HCT116 (cell line): ENCODE measurements around the gene PPP2R2D. TPM values are rescaled to one million over a fixed set of nuclear protein-coding genes. Genes with fewer than 3 reads are reported as not detected.

Experiments
- ATAC-seq: fragments of 200-7000 bp; cut with Tn5 transposase; 2 replicates; pipeline ENCODE4 v1.9.1; 2020; ENCODE audit warnings: mild to moderate bottlenecking, moderate library complexity
- BruUV-seq: library from RNA; stranded (reverse); fragments of 400-500 nt; replicated peaks from 2 replicates; lab custom pipeline; 2021; lab: Mats Ljungman, UMichigan
- CTCF ChIA-PET: fragments of 300-600 bp; sonication (Branson Sonifier 250); formaldehyde crosslinking; loops from one replicate; lab custom pipeline; 2021; ENCODE audit warnings: antibody characterized with exemption; lab: Charles Lee
- POLR2A ChIA-PET: fragments of 300-600, 350-600 bp; sonication (Branson Sonifier 250); formaldehyde crosslinking; loops from one replicate; lab custom pipeline; 2021; ENCODE audit warnings: antibody characterized with exemption; lab: Charles Lee
- RAD21 ChIA-PET, 2 experiments: fragments of 300-600 bp; sonication (Branson Sonifier 250); formaldehyde crosslinking; loops; one replicate each; lab custom pipeline; 2023; ENCODE audit warnings: low total read pairs in 2 of 2; ENCODE audit not compliant: uncharacterized antibody in 2 of 2, unreplicated experiment in 2 of 2, low non-redundant PET in 1 of 2; lab: Charles Lee
- DNase-seq: peaks from one replicate; pipeline ENCODE4 v3.0.0-alpha.2; 2010; ENCODE audit warnings: low read depth, low spot score
- H2AFZ ChIP-seq: fragments of 200-600 bp; shearing (Covaris generic), sonication (generic); 2 replicates; pipeline ENCODE4 v1.6.1; 2017; ENCODE audit warnings: low read depth, mixed run types, mixed read lengths, antibody characterized with exemption, low read length; ENCODE audit not compliant: poor library complexity, severe bottlenecking
- H3K27ac ChIP-seq: 2 replicates; pipeline ENCODE4 v1.5.1; 2012; ENCODE audit warnings: low read depth, low read length
- H3K27me3 ChIP-seq: fragments of 200-600 bp; sonication (generic); 2 replicates; pipeline ENCODE4 v1.6.1; 2016; ENCODE audit warnings: mixed run types, low read length, mixed read lengths; ENCODE audit not compliant: insufficient read depth
- H3K36me3 ChIP-seq, 2 experiments: fragments of 200-500 bp in 1 of 2; fragments of 200-600 bp in 1 of 2; sonication (Bioruptor generic) in 1 of 2; sonication (generic) in 1 of 2; 2 replicates each; pipeline versions ENCODE4 v1.5.1 to v1.6.1; 2014 to 2016; ENCODE audit warnings: low read length in 2 of 2, inconsistent platforms in 1 of 2, mixed read lengths in 1 of 2, mixed run types in 1 of 2; ENCODE audit not compliant: insufficient read depth in 2 of 2, control insufficient read depth in 1 of 2
- H3K4me1 ChIP-seq, 2 experiments: fragments of 200-600 bp in 1 of 2; sonication (generic) in 1 of 2; 2 replicates each; pipeline versions ENCODE4 v1.5.1 to v1.6.1; 2012 to 2017; ENCODE audit warnings: low read length in 2 of 2, inconsistent platforms in 1 of 2, mild to moderate bottlenecking in 1 of 2, mixed read lengths in 1 of 2, mixed run types in 1 of 2, moderate library complexity in 1 of 2; ENCODE audit not compliant: insufficient read depth in 2 of 2, control insufficient read depth in 1 of 2
- H3K4me2 ChIP-seq: fragments of 200-600 bp; sonication (generic); 2 replicates; pipeline ENCODE4 v1.6.1; 2017; ENCODE audit warnings: mixed run types, low read length, mixed read lengths
- H3K4me3 ChIP-seq, 2 experiments: fragments of 200-600 bp in 1 of 2; sonication (generic) in 1 of 2; replicated peaks in 1 of 2; 2 replicates each; pipeline ENCODE4 v1.5.1; 2011 to 2016; ENCODE audit warnings: low read length in 2 of 2, control low read depth in 1 of 2, low read depth in 1 of 2, mild to moderate bottlenecking in 1 of 2, mixed read lengths in 1 of 2, mixed run types in 1 of 2
- H3K79me2 ChIP-seq: fragments of 200-600 bp; sonication (generic); 2 replicates; pipeline ENCODE4 v1.6.1; 2017; ENCODE audit warnings: mild to moderate bottlenecking, mixed run types, low read length, moderate library complexity, mixed read lengths; ENCODE audit not compliant: insufficient read depth
- H3K9ac ChIP-seq: fragments of 200-600 bp; sonication (generic); 2 replicates; pipeline ENCODE4 v1.6.1; 2016; ENCODE audit warnings: low read length, mixed read lengths
- H3K9me2 ChIP-seq: fragments of 200-600 bp; sonication (generic), shearing (Covaris generic); 2 replicates; pipeline ENCODE4 v1.6.1; 2017; ENCODE audit warnings: mixed run types, mild to moderate bottlenecking, moderate library complexity; ENCODE audit not compliant: insufficient read depth
- H3K9me3 ChIP-seq, 2 experiments: fragments of 200-500 bp in 1 of 2; fragments of 200-600 bp in 1 of 2; sonication (Bioruptor generic) in 1 of 2; sonication (generic) in 1 of 2; 2 replicates each; pipeline ENCODE4 v1.6.1; 2014 to 2017; ENCODE audit warnings: low read length in 2 of 2, mixed read lengths in 2 of 2, inconsistent platforms in 1 of 2, low read depth in 1 of 2, mild to moderate bottlenecking in 1 of 2, mixed run types in 1 of 2, moderate library complexity in 1 of 2; ENCODE audit not compliant: control insufficient read depth in 1 of 2, insufficient read depth in 1 of 2
- H4K20me1 ChIP-seq: fragments of 200-600 bp; sonication (generic), shearing (Covaris generic); 2 replicates; pipeline ENCODE4 v1.6.1; 2017; ENCODE audit warnings: mixed run types, mild to moderate bottlenecking, moderate library complexity; ENCODE audit not compliant: insufficient read depth
- ATF3 ChIP-seq: IDR thresholded peaks from 2 replicates; pipeline ENCODE4 v1.6.1; 2012
- CBX3 ChIP-seq: IDR thresholded peaks from 2 replicates; pipeline ENCODE4 v1.6.1; 2012; ENCODE audit warnings: low read depth
- ELF1 ChIP-seq: IDR thresholded peaks from 2 replicates; pipeline ENCODE4 v1.6.1; 2012; ENCODE audit warnings: low read depth, borderline replicate concordance
- EZH2phosphoT487 ChIP-seq: fragments of 200-600 bp; IDR thresholded peaks from 2 replicates; pipeline ENCODE4 v1.6.1; 2018; ENCODE audit warnings: antibody characterized with exemption, borderline replicate concordance
- FOSL1 ChIP-seq: IDR thresholded peaks from 2 replicates; pipeline ENCODE4 v1.6.1; 2012; ENCODE audit warnings: low read depth
- JUND ChIP-seq: IDR thresholded peaks from 2 replicates; pipeline ENCODE4 v1.6.1; 2012
- MAX ChIP-seq: IDR thresholded peaks from 2 replicates; pipeline ENCODE4 v1.6.1; 2012
- REST ChIP-seq: IDR thresholded peaks from 2 replicates; pipeline ENCODE4 v1.6.1; 2012; ENCODE audit warnings: low read depth
- SIN3A ChIP-seq: IDR thresholded peaks from 2 replicates; pipeline ENCODE4 v1.6.1; 2012; ENCODE audit warnings: low read depth
- SP1 ChIP-seq: IDR thresholded peaks from 2 replicates; pipeline ENCODE4 v1.6.1; 2012; ENCODE audit warnings: low read depth
- SRF ChIP-seq: IDR thresholded peaks from 2 replicates; pipeline ENCODE4 v1.6.1; 2012; ENCODE audit warnings: low read depth
- YY1 ChIP-seq: IDR thresholded peaks from 2 replicates; pipeline ENCODE4 v1.6.1; 2011; ENCODE audit warnings: low read length, low read depth, moderate library complexity, mild to moderate bottlenecking; ENCODE audit not compliant: insufficient replicate concordance; ENCODE audit errors: extremely low read depth
- ZFX ChIP-seq: fragments of 450-650 bp; IDR thresholded peaks from 2 replicates; pipeline ENCODE4 v1.6.1; 2017
- ZNF274 ChIP-seq: fragments of 200-500 bp; sonication (Bioruptor generic); IDR thresholded peaks from 2 replicates; pipeline ENCODE4 v1.6.1; 2014; ENCODE audit warnings: mild to moderate bottlenecking, low read depth, low read length, inconsistent platforms
- intact Hi-C: fragments of 100-400 bp; cut with micrococcal nuclease; formaldehyde crosslinking; loops from 2 replicates; pipeline ENCODE4 v1.10.0; 2022
- total RNA-seq: library from RNA; stranded (reverse); gene quantifications from one replicate; pipeline ENCODE4 v1.2.1, GENCODE V29; 2021; ENCODE audit not compliant: unreplicated experiment

Gene PPP2R2D
- total RNA-seq, 1 experiment from 2014 or later, result 18.1 TPM

- no peak for DNase-seq
Observed at GRCh38 chr10:131856441-131857094, 44.2 kb upstream of the PPP2R2D start.

GRCh38 chr10:131857156-131858117 lies 43.4 kb upstream of the PPP2R2D start:
- no peak overlapping the region for H3K4me2 ChIP-seq
- H3K9ac ChIP-seq, result no peak overlapping the region
- H3K79me2 ChIP-seq, result no peaks in the 10 kb centered on the region
- ChIA-PET POLR2A (no interaction called here), RAD21 (no interaction called here), CTCF (no interaction called here)
- no peaks in the 10 kb centered on the region for H3K4me1 ChIP-seq
- ATAC-seq (no peak), DNase-seq (no peak)
- no peak overlapping the region for H3K4me3 ChIP-seq
- intact Hi-C loops, result no loop called here
- H3K27me3 ChIP-seq, result no peaks in the 10 kb centered on the region
- no peaks in the 10 kb centered on the region for H3K9me2 ChIP-seq
- BruUV-seq, result no TSS peak
- H3K27ac ChIP-seq, result no peak overlapping the region
- H3K36me3 ChIP-seq, result no peaks in the 10 kb centered on the region
- no peaks in the 10 kb centered on the region for H4K20me1 ChIP-seq
- no peak overlapping the region for H2AFZ ChIP-seq
- H3K9me3 ChIP-seq, result no peaks in the 10 kb centered on the region
- no peak for TF ChIP-seq SIN3A
- no peak for TF ChIP-seq JUND
- no peak for TF ChIP-seq FOSL1
- TF ChIP-seq SRF, result no peak
- TF ChIP-seq ZNF274, result no peak
- no peak for TF ChIP-seq EZH2phosphoT487
- no peak for TF ChIP-seq REST
- no peak for TF ChIP-seq ELF1
- TF ChIP-seq MAX, result no peak
- no peak for TF ChIP-seq CBX3
- TF ChIP-seq ATF3, result no peak
- TF ChIP-seq ZFX, result no peak
- no peak for TF ChIP-seq SP1

More at GRCh38 chr10:131856441-131857094, 44.2 kb upstream of the PPP2R2D start:
- ATAC-seq, result no peak
- Histone ChIP-seq H2AFZ (no peak overlapping the region), H3K27me3 (no peaks in the 10 kb centered on the region), H3K4me1 (no peaks in the 10 kb centered on the region), H3K9me3 (no peaks in the 10 kb centered on the region), H3K4me2 (no peak overlapping the region), H3K79me2 (no peaks in the 10 kb centered on the region), H3K36me3 (no peaks in the 10 kb centered on the region), H4K20me1 (no peaks in the 10 kb centered on the region), H3K9ac (no peak overlapping the region), H3K4me3 (no peak overlapping the region), H3K9me2 (no peaks in the 10 kb centered on the region), H3K27ac (no peak overlapping the region)
- intact Hi-C loops, result no loop called here
- ChIA-PET CTCF (no interaction called here), RAD21 (no interaction called here), POLR2A (no interaction called here)
- no TSS peak for BruUV-seq
- TF ChIP-seq YY1, result no peak
- no peak for TF ChIP-seq MAX
